Upper lobe of left lung (tissue), 6 donors: ENCODE measurements around the gene KCNIP1. TPM values are rescaled to one million over a fixed set of nuclear protein-coding genes. Genes with fewer than 3 reads are reported as not detected.
A peak's percentile ranks its signal among the peaks of the same experiment; 100 is the strongest.

ENCODE experiments used
- ATAC-seq, 2 donors: fragments of 200-7000 bp; cut with Tn5 transposase; one replicate each; pipeline ENCODE4 v1.9.1; 2022; ENCODE audit warnings: mild to moderate bottlenecking in 2 of 2, moderate library complexity in 2 of 2; ENCODE audit not compliant: low FRiP score in 2 of 2
- DNase-seq, 2 donors: peaks; one replicate each; pipeline ENCODE4 v3.0.0-alpha.2; 2019 to 2020
- H3K27ac ChIP-seq, 4 donors: fragments of 200-600 bp; sonication (generic); one replicate each; pipeline ENCODE4 v1.5.1; 2016 to 2019
- H3K27me3 ChIP-seq, 4 donors: fragments of 200-600 bp; sonication (generic); one replicate each; pipeline ENCODE4 v1.5.1; 2017 to 2019
- H3K36me3 ChIP-seq, 4 donors: fragments of 200-600 bp; sonication (generic); one replicate each; pipeline ENCODE4 v1.5.1; 2016 to 2019
- H3K4me1 ChIP-seq, 4 donors: fragments of 200-600 bp; sonication (generic); one replicate each; pipeline ENCODE4 v1.5.1; 2018 to 2019
- H3K4me3 ChIP-seq, 4 donors: fragments of 200-600 bp; sonication (generic); one replicate each; pipeline ENCODE4 v1.5.1; 2017 to 2019; ENCODE audit warnings: mild to moderate bottlenecking in 2 of 4, moderate library complexity in 1 of 4
- H3K9me3 ChIP-seq, 4 donors: fragments of 200-600 bp; sonication (generic); one replicate each; pipeline ENCODE4 v1.5.1; 2018 to 2019
- CTCF ChIP-seq, 6 experiments: fragments of 450-650 bp in 4 of 6; fragments of 200-600 bp in 2 of 6; sonication (generic) in 2 of 6; IDR thresholded peaks; one replicate each; pipeline ENCODE4 v1.5.1; 2016 to 2019; ENCODE audit warnings: antibody characterized with exemption in 6 of 6
- EP300 ChIP-seq, 4 donors: sonication (generic); formaldehyde crosslinking; IDR thresholded peaks; one replicate each; pipeline ENCODE4 v1.5.1; 2017; ENCODE audit warnings: antibody characterized with exemption in 4 of 4, control low read depth in 2 of 4
- POLR2A ChIP-seq, 4 donors: fragments of 450-650 bp; IDR thresholded peaks; one replicate each; pipeline ENCODE4 v1.5.1; 2016 to 2017; ENCODE audit warnings: antibody characterized with exemption in 4 of 4, mild to moderate bottlenecking in 2 of 4
- POLR2AphosphoS5 ChIP-seq, 2 donors: sonication (generic); formaldehyde crosslinking; IDR thresholded peaks; one replicate each; pipeline ENCODE4 v1.5.1; 2017; ENCODE audit warnings: antibody characterized with exemption in 2 of 2
- whole genome bisulfite sequencing, 2 donors: methylation state at CpG; one replicate each; pipeline ENCODE4 v1.1.5; 2017 to 2018; 5-methylcytosine and 5-hydroxymethylcytosine counted together
- total RNA-seq, 6 donors: library from RNA; depleted of rRNA in 4 of 6; stranded (reverse); fragments of >200 nt in 4 of 6; gene quantifications; one replicate each; pipeline versions ENCODE4 v1.1.0 to v1.2.1, GENCODE V29; 2016 to 2021
- donor health status: DM: no; HTN: no; CAD: no; lungs with moderate emphysema.
- donor health status: DM: no; HTN: yes; CAD: no; lungs with severe emphysema.

Gene KCNIP1
- total RNA-seq, 6 donors from 2014 or later: 1.9 to 3.3 (median 2.9) TPM; not detected in 1

- TF ChIP-seq POLR2A (IDR thresholded peaks at IDR 0.05): no peak
- no peak for TF ChIP-seq EP300 (IDR thresholded peaks at IDR 0.05)
- TF ChIP-seq CTCF (IDR thresholded peaks at IDR 0.05): no peak
- no peak for TF ChIP-seq POLR2AphosphoS5 (IDR thresholded peaks at IDR 0.05)
- 87 to 91% methylated on average over 6 of the region's 6 CpGs for WGBS, 2 donors
- no peaks in the 10 kb centered on the region for H3K27me3 ChIP-seq
- H3K36me3 ChIP-seq: no peaks in the 10 kb centered on the region
- DNase-seq (no peak), ATAC-seq (no peak)
- H3K9me3 ChIP-seq: no peaks in the 10 kb centered on the region
- H3K4me1 ChIP-seq: no peaks in the 10 kb centered on the region
- H3K27ac ChIP-seq: no peak overlapping the region
- H3K4me3 ChIP-seq: no peak overlapping the region
Measured at GRCh38 chr5:170721681-170722080, 217.9 kb downstream of the KCNIP1 start.

- ATAC-seq: no peak
- no peaks in the 10 kb centered on the region for H3K27me3 ChIP-seq
- no peak for TF ChIP-seq POLR2AphosphoS5 (IDR thresholded peaks at IDR 0.05)
- TF ChIP-seq CTCF (IDR thresholded peaks at IDR 0.05): no peak
- no peak for TF ChIP-seq EP300 (IDR thresholded peaks at IDR 0.05)
- no peak for TF ChIP-seq POLR2A (IDR thresholded peaks at IDR 0.05)
- no peaks in the 10 kb centered on the region for H3K9me3 ChIP-seq
- H3K4me1 ChIP-seq: no peaks in the 10 kb centered on the region
- H3K4me3 ChIP-seq: no peak overlapping the region
- DNase-seq: no peak
- H3K36me3 ChIP-seq: no peaks in the 10 kb centered on the region
- WGBS, 2 donors: 74 to 87% methylated on average over 3 of the region's 3 CpGs
- H3K27ac ChIP-seq: no peak overlapping the region
Measured at GRCh38 chr5:170722316-170722715, 218.5 kb downstream of the KCNIP1 start.

DNA sequence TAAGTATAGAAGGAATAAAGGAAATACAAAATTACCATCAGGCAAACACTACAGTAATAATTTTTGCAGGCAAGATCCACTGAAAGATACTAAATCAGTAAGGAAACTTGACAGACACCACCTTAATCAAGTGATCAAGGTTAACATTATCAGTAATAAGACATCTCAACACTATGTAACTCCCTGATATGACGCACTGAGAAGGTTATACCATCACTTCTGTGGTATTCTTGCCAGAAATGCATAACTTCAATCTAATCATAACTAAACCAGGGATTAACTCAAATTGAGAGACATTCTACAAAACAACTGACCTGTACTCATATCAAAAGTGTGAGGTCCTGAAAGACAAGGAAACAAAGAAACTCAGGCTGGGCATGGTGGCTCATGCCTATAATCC is 227.2 kb downstream of the KCNIP1 start:
- 78 to 81% methylated on average over 1 of the region's 1 CpG for WGBS, 2 donors
- H3K9me3 ChIP-seq: peaks cover 0 to 10% (median 7%) of the 10 kb centered on the region in 4 donors
- ATAC-seq (no peak), DNase-seq (no peak)
- H3K4me1 ChIP-seq: no peaks in the 10 kb centered on the region
- H3K36me3 ChIP-seq: no peaks in the 10 kb centered on the region
- no peak overlapping the region for H3K27ac ChIP-seq
- no peak overlapping the region for H3K4me3 ChIP-seq
- TF ChIP-seq POLR2AphosphoS5 (IDR thresholded peaks at IDR 0.05): no peak
- TF ChIP-seq POLR2A (IDR thresholded peaks at IDR 0.05): no peak
- no peak for TF ChIP-seq EP300 (IDR thresholded peaks at IDR 0.05)
- no peak for TF ChIP-seq CTCF (IDR thresholded peaks at IDR 0.05)
- no peaks in the 10 kb centered on the region for H3K27me3 ChIP-seq

GRCh38 chr5:170732685-170733084 is 228.9 kb downstream of the KCNIP1 start:
- H3K9me3 ChIP-seq: peaks cover 0 to 10% (median 7%) of the 10 kb centered on the region in 4 donors
- no peak overlapping the region for H3K4me3 ChIP-seq
- TF ChIP-seq POLR2A (IDR thresholded peaks at IDR 0.05) (no peak), POLR2AphosphoS5 (IDR thresholded peaks at IDR 0.05) (no peak), CTCF (IDR thresholded peaks at IDR 0.05) (no peak), EP300 (IDR thresholded peaks at IDR 0.05) (no peak)
- H3K4me1 ChIP-seq: no peaks in the 10 kb centered on the region
- H3K36me3 ChIP-seq: no peaks in the 10 kb centered on the region
- ATAC-seq (peak in 1 of 2 donors; percentile 51), DNase-seq (no peak)
- no peak overlapping the region for H3K27ac ChIP-seq
- WGBS, 2 donors: 76 to 78% methylated on average over 2 of the region's 2 CpGs
- no peaks in the 10 kb centered on the region for H3K27me3 ChIP-seq

GRCh38 chr5:170736966-170737365 is 233.1 kb downstream of the KCNIP1 start:
- Histone ChIP-seq H3K27ac (no peak overlapping the region), H3K9me3 (peaks cover 0 to 10% (median 7%) of the 10 kb centered on the region in 4 donors), H3K36me3 (no peaks in the 10 kb centered on the region), H3K27me3 (no peaks in the 10 kb centered on the region), H3K4me3 (no peak overlapping the region), H3K4me1 (no peaks in the 10 kb centered on the region)
- ATAC-seq (no peak), DNase-seq (no peak)
- TF ChIP-seq CTCF (IDR thresholded peaks at IDR 0.05) (no peak), POLR2AphosphoS5 (IDR thresholded peaks at IDR 0.05) (no peak), EP300 (IDR thresholded peaks at IDR 0.05) (no peak), POLR2A (IDR thresholded peaks at IDR 0.05) (no peak)
- WGBS, 2 donors: 65 to 75% methylated on average over 3 of the region's 3 CpGs
